OCI-LY3 (cell line): ENCODE results near the gene TP63.

Source experiments
- H2AFZ ChIP-seq: fragments of 200-600, 300-600 bp; shearing (Covaris generic); 2 replicates; pipeline ENCODE4 v1.6.0; 2014; ENCODE audit warnings: antibody characterized with exemption, low read depth, low read length
- H3K27ac ChIP-seq: fragments of 200-600, 300-600 bp; sonication (generic); 2 replicates; pipeline ENCODE4 v1.5.1; 2014; ENCODE audit warnings: mild to moderate bottlenecking, low read length, moderate library complexity, mixed read lengths
- H3K27me3 ChIP-seq: fragments of 200-600, 300-600 bp; sonication (generic); 2 replicates; pipeline ENCODE4 v1.6.1; 2014; ENCODE audit warnings: low read depth, low read length, mixed read lengths
- H3K36me3 ChIP-seq: fragments of 200-600, 300-600 bp; sonication (generic); replicated peaks from 2 replicates; pipeline ENCODE3; 2014; ENCODE audit warnings: low read depth, low read length, mixed read lengths
- H3K4me1 ChIP-seq: fragments of 300-600, 200-600 bp; sonication (generic); 2 replicates; pipeline ENCODE4 v1.6.1; 2014; ENCODE audit warnings: low read length, mixed read lengths
- H3K4me2 ChIP-seq: fragments of 200-600, 300-600 bp; sonication (generic); 2 replicates; pipeline ENCODE4 v1.6.1; 2014; ENCODE audit warnings: low read length, mixed read lengths
- H3K4me3 ChIP-seq: fragments of 300-600, 200-600 bp; sonication (generic); 2 replicates; pipeline ENCODE4 v1.5.1; 2014; ENCODE audit warnings: antibody characterized with exemption, mild to moderate bottlenecking, low read length, moderate library complexity
- H3K79me2 ChIP-seq: fragments of 300-600, 200-600 bp; shearing (Covaris generic); 2 replicates; pipeline ENCODE4 v1.6.1; 2014; ENCODE audit warnings: mild to moderate bottlenecking, low read length, mixed read lengths
- H3K9ac ChIP-seq: fragments of 300-600, 200-600 bp; shearing (Covaris generic); 2 replicates; pipeline ENCODE4 v1.6.0; 2014; ENCODE audit warnings: mild to moderate bottlenecking, low read length, moderate library complexity
- H3K9me3 ChIP-seq: fragments of 200-600, 300-600 bp; shearing (Covaris generic); 2 replicates; pipeline ENCODE4 v1.6.1; 2014; ENCODE audit warnings: low read length, mixed read lengths; ENCODE audit not compliant: insufficient read depth
- H4K20me1 ChIP-seq: fragments of 200-600, 300-600 bp; sonication (generic); 2 replicates; pipeline ENCODE4 v1.6.1; 2016; ENCODE audit warnings: low read length, mixed read lengths; ENCODE audit not compliant: insufficient read depth
- EZH2phosphoT487 ChIP-seq: fragments of 200-600 bp; shearing (Covaris generic); IDR thresholded peaks from 2 replicates; pipeline ENCODE4 v1.6.1; 2018; ENCODE audit warnings: antibody characterized with exemption, mixed run types, low read depth
- TF ChIP-seq, protein P1 (sequence below): fragments of 200-600, 300-600 bp; sonication (generic); IDR thresholded peaks from 2 replicates; pipeline ENCODE4 v1.5.1; 2014; ENCODE audit warnings: antibody characterized with exemption, low read length, low read depth

Gene TP63

DNA sequence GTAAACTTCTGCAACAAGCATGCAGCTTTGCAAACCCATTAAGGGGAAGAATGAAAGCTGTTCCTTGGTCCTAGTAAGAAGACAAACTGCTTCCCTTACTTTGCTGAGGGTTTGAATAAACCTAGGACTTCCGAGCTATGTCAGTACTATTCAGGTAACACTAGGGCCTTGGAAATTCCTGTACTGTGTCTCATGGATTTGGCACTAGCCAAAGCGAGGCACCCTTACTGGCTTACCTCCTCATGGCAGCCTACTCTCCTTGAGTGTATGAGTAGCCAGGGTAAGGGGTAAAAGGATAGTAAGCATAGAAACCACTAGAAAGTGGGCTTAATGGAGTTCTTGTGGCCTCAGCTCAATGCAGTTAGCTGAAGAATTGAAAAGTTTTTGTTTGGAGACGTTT, 265.3 kb downstream of the TP63 start:
- H3K4me2 ChIP-seq = no peak overlapping the region
- TF ChIP-seq EZH2phosphoT487 = no peak
- H2AFZ ChIP-seq = no peak overlapping the region

DNA sequence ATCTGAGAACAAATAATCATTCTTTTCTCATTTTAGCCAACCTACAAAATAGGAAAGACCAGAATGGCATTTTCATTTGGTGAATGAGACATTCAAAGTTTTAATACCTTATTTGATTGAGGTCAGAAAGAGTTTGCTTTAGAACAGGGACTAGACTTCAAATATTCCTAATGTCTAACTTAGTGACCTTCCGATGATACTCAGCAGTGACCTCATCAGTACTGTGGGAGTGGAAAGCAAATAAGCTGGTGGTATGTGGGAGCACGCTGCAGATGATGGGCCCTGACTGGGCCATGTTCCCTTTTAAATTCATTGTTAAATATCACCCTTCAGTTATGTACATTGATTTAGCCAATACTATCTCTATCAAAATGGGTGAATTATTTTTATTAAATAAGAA, 266.2 kb downstream of the TP63 start:
- Histone ChIP-seq H3K4me1 (peaks cover 17% of the 10 kb centered on the region), H3K4me2 (no peak overlapping the region), H3K9ac (no peak overlapping the region), H3K27me3 (no peaks in the 10 kb centered on the region), H2AFZ (no peak overlapping the region), H3K4me3 (no peak overlapping the region), H4K20me1 (no peaks in the 10 kb centered on the region), H3K79me2 (no peaks in the 10 kb centered on the region), H3K27ac (no peak overlapping the region), H3K36me3 (peaks cover 27% of the 10 kb centered on the region), H3K9me3 (no peaks in the 10 kb centered on the region)
- TF ChIP-seq, protein P1, sequence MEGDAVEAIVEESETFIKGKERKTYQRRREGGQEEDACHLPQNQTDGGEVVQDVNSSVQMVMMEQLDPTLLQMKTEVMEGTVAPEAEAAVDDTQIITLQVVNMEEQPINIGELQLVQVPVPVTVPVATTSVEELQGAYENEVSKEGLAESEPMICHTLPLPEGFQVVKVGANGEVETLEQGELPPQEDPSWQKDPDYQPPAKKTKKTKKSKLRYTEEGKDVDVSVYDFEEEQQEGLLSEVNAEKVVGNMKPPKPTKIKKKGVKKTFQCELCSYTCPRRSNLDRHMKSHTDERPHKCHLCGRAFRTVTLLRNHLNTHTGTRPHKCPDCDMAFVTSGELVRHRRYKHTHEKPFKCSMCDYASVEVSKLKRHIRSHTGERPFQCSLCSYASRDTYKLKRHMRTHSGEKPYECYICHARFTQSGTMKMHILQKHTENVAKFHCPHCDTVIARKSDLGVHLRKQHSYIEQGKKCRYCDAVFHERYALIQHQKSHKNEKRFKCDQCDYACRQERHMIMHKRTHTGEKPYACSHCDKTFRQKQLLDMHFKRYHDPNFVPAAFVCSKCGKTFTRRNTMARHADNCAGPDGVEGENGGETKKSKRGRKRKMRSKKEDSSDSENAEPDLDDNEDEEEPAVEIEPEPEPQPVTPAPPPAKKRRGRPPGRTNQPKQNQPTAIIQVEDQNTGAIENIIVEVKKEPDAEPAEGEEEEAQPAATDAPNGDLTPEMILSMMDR = no peak
- TF ChIP-seq EZH2phosphoT487 = no peak

More for the DNA sequence above, 265.3 kb downstream of the TP63 start:
- Histone ChIP-seq H3K4me1 (peaks cover 17% of the 10 kb centered on the region), H3K27ac (no peak overlapping the region), H3K27me3 (no peaks in the 10 kb centered on the region), H3K79me2 (no peaks in the 10 kb centered on the region), H4K20me1 (no peaks in the 10 kb centered on the region), H3K36me3 (peaks cover 34% of the 10 kb centered on the region), H3K4me3 (no peak overlapping the region), H3K9me3 (no peaks in the 10 kb centered on the region), H3K9ac (no peak overlapping the region)

DNA sequence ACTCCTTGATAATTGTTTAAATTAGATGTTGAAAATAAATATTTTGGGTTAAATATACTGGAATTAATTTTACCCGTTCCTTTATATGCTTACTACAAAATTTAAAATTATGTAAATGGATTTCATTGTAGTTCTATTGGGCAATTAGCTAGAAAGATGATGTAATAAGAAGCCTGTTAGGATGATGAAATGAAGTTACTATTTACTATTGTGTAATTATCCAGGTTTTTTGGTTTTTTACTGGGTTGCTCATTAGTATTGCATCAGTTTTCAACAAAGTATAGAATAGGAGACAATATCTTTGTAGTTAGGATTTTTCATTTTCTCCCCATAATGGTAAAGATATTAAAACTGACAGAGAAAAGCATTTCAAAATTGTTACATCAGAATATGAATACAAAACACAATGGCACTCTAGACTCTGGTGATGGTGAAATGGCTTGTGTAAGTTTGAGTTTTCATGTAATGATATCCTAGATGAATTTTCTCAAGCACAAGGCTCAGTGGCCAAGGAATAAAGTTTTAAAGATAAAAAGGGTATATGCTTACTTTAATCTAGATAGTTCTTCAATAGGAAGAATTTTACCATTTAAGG, 267.5 kb downstream of the TP63 start:
- Histone ChIP-seq H3K4me1 (peaks cover 24% of the 10 kb centered on the region), H3K27ac (no peak overlapping the region), H2AFZ (no peak overlapping the region), H3K36me3 (peaks cover 19% of the 10 kb centered on the region), H4K20me1 (no peaks in the 10 kb centered on the region), H3K4me3 (no peak overlapping the region), H3K79me2 (no peaks in the 10 kb centered on the region), H3K9me3 (no peaks in the 10 kb centered on the region), H3K27me3 (no peaks in the 10 kb centered on the region), H3K9ac (no peak overlapping the region), H3K4me2 (no peak overlapping the region)
- TF ChIP-seq, protein P1 = no peak
- TF ChIP-seq EZH2phosphoT487 = no peak

DNA sequence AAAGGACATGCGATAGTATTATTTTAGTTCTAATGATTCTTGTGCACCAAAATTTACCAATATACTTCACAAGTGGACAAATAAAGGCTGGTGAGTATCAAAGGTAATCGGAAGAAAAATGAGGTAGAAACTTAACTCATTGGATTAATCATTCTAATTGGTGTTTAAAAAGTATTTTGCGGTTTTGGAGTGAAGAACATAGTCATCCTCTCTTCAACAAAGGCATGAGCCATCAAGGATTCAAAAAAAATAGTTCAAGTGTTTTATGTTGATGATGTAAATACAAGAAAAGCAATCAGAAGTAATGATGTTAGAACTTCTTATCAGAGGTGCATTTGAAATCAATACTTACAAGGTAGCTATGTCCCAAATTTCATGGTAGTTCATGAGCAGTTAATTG, 268.0 kb downstream of the TP63 start:
- peaks cover 17% of the 10 kb centered on the region for H3K36me3 ChIP-seq
- no peaks in the 10 kb centered on the region for H4K20me1 ChIP-seq
- no peaks in the 10 kb centered on the region for H3K27me3 ChIP-seq
- no peaks in the 10 kb centered on the region for H3K79me2 ChIP-seq
- H3K4me1 ChIP-seq = peaks cover 24% of the 10 kb centered on the region
- no peak overlapping the region for H3K9ac ChIP-seq
- no peak overlapping the region for H3K4me2 ChIP-seq
- no peaks in the 10 kb centered on the region for H3K9me3 ChIP-seq
- no peak overlapping the region for H2AFZ ChIP-seq
- no peak for TF ChIP-seq EZH2phosphoT487
- TF ChIP-seq, protein P1 = no peak
- no peak overlapping the region for H3K27ac ChIP-seq
- no peak overlapping the region for H3K4me3 ChIP-seq
